ENCODE data around the gene DAGLB. TPM values are rescaled to one million over a fixed set of nuclear protein-coding genes. Genes with fewer than 3 reads are reported as not detected.
"Not testable (repeated sequence)": the region's sequence is repeated elsewhere in the genome, so short reads cannot be mapped to it uniquely, and the experiment has no call there.

The DAGLB gene
- total RNA-seq, 1 donor from 2014 or later: 27.2 TPM

GRCh38 chr7:6461946-6462550, 14.3 kb upstream of the DAGLB start:
- no peak overlapping the region for H3K27ac Mint-ChIP-seq (ENCODE audit: unreplicated experiment)
- peaks cover 20% of the 10 kb centered on the region for H3K36me3 Mint-ChIP-seq (ENCODE audit: low read depth, unreplicated experiment)
- no peaks in the 10 kb centered on the region for H3K27me3 Mint-ChIP-seq (ENCODE audit: unreplicated experiment)
- DNase-seq (ENCODE audit: low spot score): no peak
- H3K4me1 Mint-ChIP-seq (ENCODE audit: unreplicated experiment): no peaks in the 10 kb centered on the region
- TF ChIP-seq CTCF (IDR thresholded peaks at IDR 0.05; ENCODE audit: unreplicated experiment): no peak
- H3K4me3 Mint-ChIP-seq (ENCODE audit: unreplicated experiment): no peak overlapping the region
- peaks cover 1% of the 10 kb centered on the region for H3K9me3 Mint-ChIP-seq (ENCODE audit: unreplicated experiment)

- Mint-ChIP-seq H3K4me1 (ENCODE audit: unreplicated experiment) (no peaks in the 10 kb centered on the region), H3K27ac (ENCODE audit: unreplicated experiment) (no peak overlapping the region), H3K27me3 (ENCODE audit: unreplicated experiment) (no peaks in the 10 kb centered on the region), H3K9me3 (ENCODE audit: unreplicated experiment) (no peaks in the 10 kb centered on the region), H3K4me3 (ENCODE audit: unreplicated experiment) (no peak overlapping the region), H3K36me3 (ENCODE audit: low read depth, unreplicated experiment) (peaks cover 11% of the 10 kb centered on the region)
- TF ChIP-seq CTCF (IDR thresholded peaks at IDR 0.05; ENCODE audit: unreplicated experiment): no peak
- DNase-seq (ENCODE audit: low spot score): no peak
These were observed 13.3 kb upstream of the DAGLB start for GRCh38 chr7:6460990-6461584.

GRCh38 chr7:6460303-6460702, 12.5 kb upstream of the DAGLB start:
- no peaks in the 10 kb centered on the region for H3K9me3 Mint-ChIP-seq (ENCODE audit: unreplicated experiment)
- H3K27me3 Mint-ChIP-seq (ENCODE audit: unreplicated experiment): no peaks in the 10 kb centered on the region
- H3K4me3 Mint-ChIP-seq (ENCODE audit: unreplicated experiment): no peak overlapping the region
- DNase-seq (ENCODE audit: low spot score): no peak
- no peak for TF ChIP-seq CTCF (IDR thresholded peaks at IDR 0.05; ENCODE audit: unreplicated experiment)
- peaks cover 3% of the 10 kb centered on the region for H3K36me3 Mint-ChIP-seq (ENCODE audit: low read depth, unreplicated experiment)
- no peaks in the 10 kb centered on the region for H3K4me1 Mint-ChIP-seq (ENCODE audit: unreplicated experiment)
- no peak overlapping the region for H3K27ac Mint-ChIP-seq (ENCODE audit: unreplicated experiment)

- not testable (repeated sequence) for H3K36me3 Mint-ChIP-seq (ENCODE audit: low read depth, unreplicated experiment); H3K4me1 Mint-ChIP-seq (ENCODE audit: unreplicated experiment); DNase-seq (ENCODE audit: low spot score); H3K27ac Mint-ChIP-seq (ENCODE audit: unreplicated experiment); H3K9me3 Mint-ChIP-seq (ENCODE audit: unreplicated experiment); H3K4me3 Mint-ChIP-seq (ENCODE audit: unreplicated experiment); H3K27me3 Mint-ChIP-seq (ENCODE audit: unreplicated experiment)
These were observed 10.9 kb upstream of the DAGLB start for GRCh38 chr7:6458676-6459075.

GRCh38 chr7:6453734-6454133, 6.0 kb upstream of the DAGLB start:
- Mint-ChIP-seq H3K4me1 (ENCODE audit: unreplicated experiment) (peaks cover 3% of the 10 kb centered on the region), H3K27me3 (ENCODE audit: unreplicated experiment) (peaks cover 5% of the 10 kb centered on the region), H3K27ac (ENCODE audit: unreplicated experiment) (no peak overlapping the region), H3K36me3 (ENCODE audit: low read depth, unreplicated experiment) (no peaks in the 10 kb centered on the region), H3K4me3 (ENCODE audit: unreplicated experiment) (no peak overlapping the region), H3K9me3 (ENCODE audit: unreplicated experiment) (no peaks in the 10 kb centered on the region)
- no peak for TF ChIP-seq CTCF (IDR thresholded peaks at IDR 0.05; ENCODE audit: unreplicated experiment)
- DNase-seq (ENCODE audit: low spot score): no peak
